AG09309 (cell line): ENCODE data around the gene UGT2A1.
"Not testable (repeated sequence)": the region's sequence is repeated elsewhere in the genome, so short reads cannot be mapped to it uniquely, and the experiment has no call there.

Experiments used
- DNase-seq: peaks from one replicate; pipeline ENCODE4 v3.0.0-alpha.2; 2010; ENCODE audit warnings: low read depth
- H3K4me3 ChIP-seq: 2 replicates; pipeline ENCODE4 v1.5.1; 2011; ENCODE audit warnings: mild to moderate bottlenecking, low read depth, low read length, moderate library complexity; ENCODE audit not compliant: control insufficient read depth
- TF ChIP-seq, protein P1 (sequence below): IDR thresholded peaks from 2 replicates; pipeline ENCODE4 v1.5.1; 2011; ENCODE audit warnings: mild to moderate bottlenecking, low read depth, low read length, inconsistent platforms; ENCODE audit not compliant: insufficient read depth, control insufficient read depth; ENCODE audit errors: missing control alignments

Gene UGT2A1

DNA sequence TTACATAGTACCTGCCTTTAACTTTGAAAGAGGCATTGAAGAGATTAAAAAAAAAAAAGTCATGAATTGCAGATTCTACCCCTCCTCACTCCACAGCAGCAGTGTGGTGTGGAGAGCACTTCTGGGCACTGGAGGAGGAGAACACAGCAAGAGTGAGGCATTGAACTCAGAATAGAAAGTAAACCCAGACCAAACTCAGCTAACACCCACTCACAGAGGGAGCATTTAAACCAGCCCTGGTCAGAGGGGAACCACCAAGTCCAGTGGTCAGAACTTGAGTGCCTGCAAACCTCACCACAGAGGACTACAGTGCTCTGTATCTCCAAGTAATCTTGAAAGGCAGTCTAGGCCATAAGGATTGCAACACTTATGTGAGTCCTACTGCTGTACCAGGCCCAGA, 15.6 kb upstream of the UGT2A1 start:
- TF ChIP-seq, protein P1, sequence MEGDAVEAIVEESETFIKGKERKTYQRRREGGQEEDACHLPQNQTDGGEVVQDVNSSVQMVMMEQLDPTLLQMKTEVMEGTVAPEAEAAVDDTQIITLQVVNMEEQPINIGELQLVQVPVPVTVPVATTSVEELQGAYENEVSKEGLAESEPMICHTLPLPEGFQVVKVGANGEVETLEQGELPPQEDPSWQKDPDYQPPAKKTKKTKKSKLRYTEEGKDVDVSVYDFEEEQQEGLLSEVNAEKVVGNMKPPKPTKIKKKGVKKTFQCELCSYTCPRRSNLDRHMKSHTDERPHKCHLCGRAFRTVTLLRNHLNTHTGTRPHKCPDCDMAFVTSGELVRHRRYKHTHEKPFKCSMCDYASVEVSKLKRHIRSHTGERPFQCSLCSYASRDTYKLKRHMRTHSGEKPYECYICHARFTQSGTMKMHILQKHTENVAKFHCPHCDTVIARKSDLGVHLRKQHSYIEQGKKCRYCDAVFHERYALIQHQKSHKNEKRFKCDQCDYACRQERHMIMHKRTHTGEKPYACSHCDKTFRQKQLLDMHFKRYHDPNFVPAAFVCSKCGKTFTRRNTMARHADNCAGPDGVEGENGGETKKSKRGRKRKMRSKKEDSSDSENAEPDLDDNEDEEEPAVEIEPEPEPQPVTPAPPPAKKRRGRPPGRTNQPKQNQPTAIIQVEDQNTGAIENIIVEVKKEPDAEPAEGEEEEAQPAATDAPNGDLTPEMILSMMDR: no peak
- no peak overlapping the region for H3K4me3 ChIP-seq
- DNase-seq: no peak

DNA sequence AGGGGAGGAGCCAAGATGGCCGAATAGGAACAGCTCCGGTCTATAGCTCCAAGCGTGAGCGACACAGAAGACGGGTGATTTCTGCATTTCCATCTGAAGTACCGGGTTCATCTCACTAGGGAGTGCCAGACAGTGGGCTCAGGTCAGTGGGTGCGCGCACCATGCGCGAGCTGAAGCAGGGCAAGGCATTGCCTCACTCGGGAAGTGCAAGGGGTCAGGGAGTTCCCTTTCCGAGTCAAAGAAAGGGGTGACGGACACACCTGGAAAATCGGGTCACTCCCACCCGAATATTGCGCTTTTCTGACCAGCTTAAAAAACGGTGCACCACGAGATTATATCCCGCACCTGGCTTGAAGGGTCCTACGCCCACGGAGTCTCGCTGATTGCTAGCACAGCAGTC, 11.0 kb upstream of the UGT2A1 start:
- not testable (repeated sequence) for H3K4me3 ChIP-seq, DNase-seq

DNA sequence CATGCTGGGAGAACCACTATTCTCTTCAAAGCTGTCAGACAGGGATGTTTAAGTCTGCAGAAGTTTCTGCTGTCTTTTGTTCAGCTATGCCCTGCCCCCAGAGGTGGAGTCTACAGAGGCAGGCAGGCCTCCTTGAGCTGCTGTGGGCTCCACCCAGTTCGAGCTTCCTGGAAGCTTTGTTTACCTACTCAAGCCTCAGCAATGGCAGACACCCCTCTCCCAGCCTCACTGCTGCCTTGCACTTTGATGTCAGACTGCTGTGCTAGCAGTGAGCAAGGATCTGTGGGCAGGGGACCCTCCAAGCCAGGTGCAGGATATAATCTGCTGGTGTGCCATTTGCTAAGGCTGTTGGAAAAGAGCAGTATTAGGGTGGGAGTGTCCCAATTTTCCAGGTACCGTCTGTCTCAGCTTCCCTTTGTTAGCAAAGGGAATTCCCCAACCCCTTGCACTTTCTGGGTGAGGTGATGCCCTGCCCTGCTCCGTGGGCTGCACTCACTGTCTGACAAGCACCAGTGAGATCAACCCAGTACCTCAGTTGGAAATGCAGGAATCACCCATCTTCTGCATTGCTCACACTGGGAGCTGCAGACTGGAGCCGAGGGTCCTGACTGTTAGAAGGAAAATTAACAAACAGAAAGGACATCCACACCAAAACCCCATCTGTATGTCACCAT, 8.2 kb upstream of the UGT2A1 start:
- not testable (repeated sequence) for H3K4me3 ChIP-seq, DNase-seq

DNA sequence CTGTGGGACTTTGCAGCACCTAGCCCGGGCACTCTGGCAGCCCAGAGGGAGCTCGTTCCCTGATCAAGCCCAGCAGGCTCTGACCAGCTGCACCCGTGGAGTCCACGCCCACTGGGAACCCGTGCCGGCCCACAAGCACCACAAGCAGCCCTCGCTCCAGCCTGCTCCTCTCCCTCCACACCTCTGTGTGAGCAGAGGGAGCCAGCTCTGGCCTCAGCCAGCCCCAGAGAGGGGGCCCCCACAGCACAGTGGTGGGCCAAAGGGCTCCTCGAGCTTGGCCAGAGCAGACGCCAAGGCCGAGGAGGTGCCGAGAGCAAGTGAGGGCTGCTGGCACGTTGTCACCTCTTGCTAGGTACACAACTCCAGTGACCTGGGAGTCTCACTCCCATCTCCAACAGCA, 5.1 kb upstream of the UGT2A1 start:
- H3K4me3 ChIP-seq: no peak overlapping the region
- DNase-seq: no peak
- TF ChIP-seq, protein P1: no peak

DNA sequence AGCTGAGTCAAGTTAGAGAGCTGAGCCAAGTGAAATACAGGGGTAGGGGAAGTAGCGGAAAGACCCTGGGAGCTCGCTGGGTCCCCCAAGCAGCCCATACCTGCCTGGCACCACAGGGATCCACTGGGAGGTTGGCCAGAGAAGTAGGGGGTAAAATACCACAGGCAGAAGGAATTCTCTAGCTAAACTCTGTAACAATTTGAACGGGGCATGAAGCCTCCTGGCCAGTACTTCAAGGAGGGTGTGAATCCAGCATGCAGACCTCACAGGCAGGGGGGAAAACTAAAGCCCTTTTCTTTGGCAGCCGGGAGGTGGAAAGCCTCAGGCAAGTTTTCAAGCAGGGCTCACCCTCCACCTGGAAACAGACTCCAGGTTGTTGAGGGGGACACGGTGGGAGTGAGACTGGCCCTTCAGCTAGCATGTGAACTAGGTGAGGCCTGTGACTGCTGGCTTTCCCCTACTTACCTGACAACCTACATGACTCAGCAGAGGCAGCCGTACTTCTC, 3.7 kb upstream of the UGT2A1 start:
- TF ChIP-seq, protein P1: no peak
- no peak overlapping the region for H3K4me3 ChIP-seq

DNA sequence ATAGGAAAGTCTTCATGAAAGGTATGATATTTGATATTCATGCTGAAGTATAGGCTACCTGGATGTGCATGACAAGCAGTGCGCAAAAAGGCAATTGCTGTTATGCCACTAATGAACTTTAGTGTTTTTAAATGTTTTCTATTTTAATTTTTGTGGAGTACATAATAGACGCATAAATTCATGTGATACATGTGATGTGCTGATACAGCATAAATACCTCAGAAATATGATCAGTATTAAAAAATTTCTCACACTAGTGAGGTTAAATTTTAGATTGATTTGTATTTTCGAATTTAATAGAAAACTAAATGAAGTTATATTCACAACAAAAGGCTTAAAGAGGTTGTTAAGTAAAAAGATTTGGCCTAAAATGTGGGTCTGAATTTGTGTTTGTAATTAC, 2.2 kb downstream of the UGT2A1 start:
- no peak overlapping the region for H3K4me3 ChIP-seq
- TF ChIP-seq, protein P1: no peak
- no peak for DNase-seq

More for the DNA sequence above, 3.7 kb upstream of the UGT2A1 start:
- DNase-seq: no peak

DNA sequence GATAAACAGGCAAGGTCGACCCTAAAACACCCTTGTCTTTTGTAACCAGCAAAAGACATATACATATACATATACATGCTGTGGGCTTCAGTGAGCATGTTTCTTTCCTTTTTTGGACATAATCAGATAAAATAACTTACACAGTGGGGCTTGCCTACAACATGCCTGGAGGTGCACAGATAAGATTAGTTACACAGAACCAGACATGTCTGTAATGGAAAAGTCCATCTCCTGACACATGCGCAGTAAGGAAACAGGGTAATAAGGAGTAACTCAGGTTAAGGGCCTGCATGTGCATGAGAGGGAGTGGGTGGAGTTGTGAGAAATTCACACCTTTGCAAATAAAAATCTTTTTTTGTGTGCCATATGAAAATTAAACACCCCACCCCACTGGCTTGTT, 3.4 kb downstream of the UGT2A1 start:
- TF ChIP-seq, protein P1: no peak
- DNase-seq: no peak

DNA sequence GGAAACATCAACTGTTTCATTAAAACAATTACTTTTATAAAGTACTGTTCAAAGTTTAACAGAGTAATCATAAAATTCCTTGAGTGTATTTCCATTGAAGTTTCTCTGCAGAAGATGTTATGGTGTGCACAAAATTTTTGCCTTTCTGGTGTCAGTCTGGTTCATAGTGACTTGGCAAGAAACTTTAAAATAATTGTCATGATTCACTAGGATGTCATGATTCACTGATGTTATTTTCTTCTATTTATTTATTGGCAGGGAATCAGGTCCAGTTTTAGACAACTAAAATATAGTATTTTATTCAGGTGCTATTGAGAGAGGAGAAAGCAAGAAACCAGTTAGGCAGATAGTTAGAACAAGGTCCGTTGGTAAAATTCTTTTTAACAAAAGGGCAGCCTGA, 3.8 kb downstream of the UGT2A1 start:
- TF ChIP-seq, protein P1: no peak
- no peak overlapping the region for H3K4me3 ChIP-seq
- DNase-seq: no peak

More for the DNA sequence above, 3.4 kb downstream of the UGT2A1 start:
- no peak overlapping the region for H3K4me3 ChIP-seq
